H1 (cell line): Measurements from ENCODE around the gene TDRD9. TPM values are rescaled to one million over a fixed set of nuclear protein-coding genes. Genes with fewer than 3 reads are reported as not detected.

Experiments used
- CTCF ChIA-PET: fragments of 300-600 bp; sonication (Branson Sonifier 250); formaldehyde crosslinking; loops from one replicate; lab custom pipeline; 2021; ENCODE audit not compliant: partially characterized antibody; lab: Charles Lee
- POLR2A ChIA-PET: fragments of 300-600 bp; sonication (Branson Sonifier 250); formaldehyde crosslinking; loops from one replicate; lab custom pipeline; 2021; ENCODE audit warnings: inconsistent platforms; ENCODE audit not compliant: partially characterized antibody; lab: Charles Lee
- DNase-seq, 2 experiments: peaks; one replicate each; pipeline versions ENCODE4 v3.0.0 to v3.0.0-alpha.2; 2010 to 2022; ENCODE audit warnings: low spot score in 2 of 2, low read depth in 1 of 2, mixed read lengths in 1 of 2
- FAIRE-seq: peaks from 2 replicates; lab custom pipeline; 2011; peaks lifted over from hg19 to GRCh38; lab: Jason Lieb, UNC
- H2AFZ ChIP-seq: 2 replicates; pipeline ENCODE4 v1.8.1; 2012; ENCODE audit warnings: low read length, inconsistent platforms
- H2AK5ac ChIP-seq: 2 replicates; pipeline ENCODE4 v1.6.1; 2013; ENCODE audit warnings: low read depth, low read length
- H2BK120ac ChIP-seq: replicated peaks from 2 replicates; pipeline ENCODE3; 2013; ENCODE audit warnings: low read depth, low read length, inconsistent platforms
- H2BK12ac ChIP-seq: 2 replicates; pipeline ENCODE4 v1.6.1; 2013; ENCODE audit warnings: low read depth, low read length
- H2BK15ac ChIP-seq: 2 replicates; pipeline ENCODE4 v1.6.1; 2013; ENCODE audit warnings: low read length
- H2BK20ac ChIP-seq: 2 replicates; pipeline ENCODE4 v1.6.1; 2013; ENCODE audit warnings: low read length
- H2BK5ac ChIP-seq: 2 replicates; pipeline ENCODE4 v1.6.1; 2013; ENCODE audit warnings: low read depth, low read length
- H3K14ac ChIP-seq: 2 replicates; pipeline ENCODE4 v1.6.1; 2013; ENCODE audit warnings: inconsistent platforms; ENCODE audit not compliant: insufficient read length
- H3K18ac ChIP-seq: 2 replicates; pipeline ENCODE4 v1.6.1; 2013; ENCODE audit warnings: low read length; ENCODE audit errors: extremely low read depth
- H3K23ac ChIP-seq: 2 replicates; pipeline ENCODE4 v1.6.1; 2013; ENCODE audit warnings: inconsistent platforms; ENCODE audit not compliant: insufficient read length
- H3K23me2 ChIP-seq: 2 replicates; pipeline ENCODE4 v1.6.1; 2013; ENCODE audit warnings: low read depth, low read length
- H3K27ac ChIP-seq: 2 replicates; pipeline ENCODE4 v1.6.1; 2011; ENCODE audit warnings: low read depth, low read length, inconsistent platforms
- H3K27me3 ChIP-seq, 4 experiments: replicated peaks in 1 of 4; 1 replicate in 1 of 4; 2 replicates in 3 of 4; pipeline versions ENCODE4 v1.6.1 to v1.8.1; 2011 to 2013; ENCODE audit warnings: low read length in 3 of 4, mild to moderate bottlenecking in 3 of 4, inconsistent platforms in 2 of 4, mixed read lengths in 2 of 4, moderate library complexity in 1 of 4; ENCODE audit not compliant: control insufficient read depth in 3 of 4, insufficient read depth in 3 of 4; ENCODE audit errors: extremely low read depth in 1 of 4
- H3K36me3 ChIP-seq, 4 experiments: 2 replicates each; pipeline versions ENCODE4 v1.6.1 to v1.8.1; 2011 to 2013; ENCODE audit warnings: mild to moderate bottlenecking in 4 of 4, low read length in 3 of 4, moderate library complexity in 2 of 4, control low read depth in 1 of 4, inconsistent platforms in 1 of 4; ENCODE audit not compliant: insufficient read depth in 4 of 4, control insufficient read depth in 2 of 4
- H3K4ac ChIP-seq: replicated peaks from 2 replicates; pipeline ENCODE3; 2013; ENCODE audit warnings: low read length, low read depth, mixed read lengths, inconsistent platforms; ENCODE audit not compliant: insufficient read length
- H3K4me1 ChIP-seq, 4 experiments: replicated peaks in 1 of 4; 1 replicate in 1 of 4; 2 replicates in 3 of 4; pipeline versions ENCODE4 v1.6.1 to v1.8.1; 2011 to 2013; ENCODE audit warnings: low read length in 3 of 4, inconsistent platforms in 2 of 4, mixed read lengths in 1 of 4; ENCODE audit not compliant: insufficient read depth in 4 of 4, control insufficient read depth in 3 of 4
- H3K4me2 ChIP-seq, 2 experiments: 2 replicates each; pipeline versions ENCODE4 v1.6.1 to v1.8.1; 2011 to 2013; ENCODE audit warnings: low read depth in 2 of 2, low read length in 2 of 2, control low read depth in 1 of 2, inconsistent platforms in 1 of 2, mild to moderate bottlenecking in 1 of 2; ENCODE audit not compliant: insufficient read depth in 1 of 2
- H3K4me3 ChIP-seq, 4 experiments: fragments of 200-600, 300-600 bp in 1 of 4; sonication (generic), shearing (Covaris generic), sonication (Bioruptor Twin) in 1 of 4; 2 replicates each; pipeline versions ENCODE4 v1.5.1 to v1.8.1; 2011 to 2016; ENCODE audit warnings: low read length in 4 of 4, low read depth in 3 of 4, control low read depth in 2 of 4, inconsistent platforms in 2 of 4, mild to moderate bottlenecking in 2 of 4, mixed read lengths in 1 of 4, moderate library complexity in 1 of 4; ENCODE audit not compliant: insufficient read depth in 2 of 4; ENCODE audit errors: extremely low read depth in 1 of 4
- H3K56ac ChIP-seq: replicated peaks from 2 replicates; pipeline ENCODE3; 2013; ENCODE audit warnings: low read depth, mild to moderate bottlenecking, mixed read lengths, low read length, inconsistent platforms; ENCODE audit not compliant: insufficient read length
- H3K79me1 ChIP-seq: 2 replicates; pipeline ENCODE4 v1.6.1; 2013; ENCODE audit warnings: low read depth, low read length, control low read depth
- H3K79me2 ChIP-seq, 2 experiments: 2 replicates each; pipeline versions ENCODE4 v1.6.1 to v1.8.1; 2012 to 2013; ENCODE audit warnings: low read length in 2 of 2, mild to moderate bottlenecking in 2 of 2, inconsistent platforms in 1 of 2; ENCODE audit not compliant: insufficient read depth in 2 of 2, control insufficient read depth in 1 of 2
- H3K9ac ChIP-seq, 4 experiments: replicated peaks in 1 of 4; 1 replicate in 1 of 4; 2 replicates in 3 of 4; pipeline versions ENCODE4 v1.6.1 to v1.8.1; 2011 to 2013; ENCODE audit warnings: low read depth in 3 of 4, low read length in 3 of 4, control low read depth in 2 of 4, mild to moderate bottlenecking in 2 of 4, moderate library complexity in 2 of 4, inconsistent platforms in 1 of 4; ENCODE audit errors: extremely low read depth in 1 of 4
- H3K9me3 ChIP-seq, 2 experiments: 2 replicates each; pipeline versions ENCODE4 v1.6.1 to v1.8.1; 2012 to 2013; ENCODE audit warnings: mild to moderate bottlenecking in 2 of 2, moderate library complexity in 2 of 2, control low read depth in 1 of 2, inconsistent platforms in 1 of 2, low read depth in 1 of 2, low read length in 1 of 2, mixed read lengths in 1 of 2; ENCODE audit not compliant: insufficient read depth in 2 of 2
- H4K20me1 ChIP-seq, 2 experiments: replicated peaks in 1 of 2; 2 replicates each; pipeline versions ENCODE3 to v1.8.1; 2011 to 2013; ENCODE audit warnings: inconsistent platforms in 2 of 2, low read length in 2 of 2, mild to moderate bottlenecking in 1 of 2; ENCODE audit not compliant: insufficient read depth in 2 of 2, control insufficient read depth in 1 of 2
- H4K5ac ChIP-seq: 2 replicates; pipeline ENCODE4 v1.6.1; 2013; ENCODE audit warnings: low read length, low read depth, mixed read lengths, inconsistent platforms; ENCODE audit not compliant: insufficient read length
- H4K8ac ChIP-seq: 2 replicates; pipeline ENCODE4 v1.8.0; 2013; ENCODE audit warnings: mild to moderate bottlenecking, moderate library complexity, low read length, inconsistent platforms; ENCODE audit not compliant: insufficient read depth; ENCODE audit errors: extremely low read depth
- H4K91ac ChIP-seq: replicated peaks from 2 replicates; pipeline ENCODE3; 2013; ENCODE audit warnings: low read length, mixed read lengths, inconsistent platforms; ENCODE audit not compliant: insufficient read length
- CTBP2 ChIP-seq: IDR thresholded peaks from 2 replicates; pipeline ENCODE4 v1.7.0; 2011; ENCODE audit warnings: borderline replicate concordance, mild to moderate bottlenecking, moderate library complexity, mixed read lengths, low read length; ENCODE audit not compliant: insufficient read depth, insufficient read length
- GABPA ChIP-seq: IDR thresholded peaks from 2 replicates; pipeline ENCODE4 v1.6.1; 2011; ENCODE audit warnings: mild to moderate bottlenecking, low read length, moderate library complexity, borderline replicate concordance; ENCODE audit not compliant: insufficient read depth
- MAFK ChIP-seq: IDR thresholded peaks from 2 replicates; pipeline ENCODE4 v1.6.1; 2012; ENCODE audit warnings: low read depth, mild to moderate bottlenecking, improper control_type of control experiment, low read length
- RAD21 ChIP-seq, 2 experiments: IDR thresholded peaks in 1 of 2; conservative IDR thresholded peaks in 1 of 2; 2 replicates each; pipeline ENCODE4 v1.6.1; 2011; ENCODE audit warnings: low read depth in 2 of 2, low read length in 2 of 2, improper control_type of control experiment in 1 of 2, inconsistent platforms in 1 of 2, mild to moderate bottlenecking in 1 of 2, moderate library complexity in 1 of 2
- SP2 ChIP-seq: IDR thresholded peaks from 2 replicates; pipeline ENCODE4 v1.6.1; 2012; ENCODE audit warnings: mild to moderate bottlenecking, low read length, inconsistent platforms
- SP4 ChIP-seq: IDR thresholded peaks from 2 replicates; pipeline ENCODE4 v1.6.1; 2012; ENCODE audit warnings: low read length, inconsistent platforms
- SRF ChIP-seq: IDR thresholded peaks from 2 replicates; pipeline ENCODE4 v1.6.1; 2011; ENCODE audit warnings: mild to moderate bottlenecking, low read depth, low read length, moderate library complexity
- SUZ12 ChIP-seq: fragments of 200-600 bp; sonication (generic); IDR thresholded peaks from 2 replicates; pipeline ENCODE4 v1.6.1; 2012; ENCODE audit warnings: mild to moderate bottlenecking, inconsistent platforms, low read length, moderate library complexity, mixed read lengths
- TCF12 ChIP-seq: IDR thresholded peaks from 2 replicates; pipeline ENCODE4 v1.6.1; 2011; ENCODE audit warnings: low read depth, mild to moderate bottlenecking, low read length
- YY1 ChIP-seq: IDR thresholded peaks from 2 replicates; pipeline ENCODE4 v1.6.1; 2011; ENCODE audit warnings: low read depth, mild to moderate bottlenecking, low read length
- WGBS, 2 experiments: shearing (Covaris generic) in 1 of 2; methylation state at CpG; one replicate each; pipeline versions ENCODE4 v1.1.6 to v1.1.7; 2013 to 2015; ENCODE audit warnings: low lambda C conversion rate in 2 of 2, mixed read lengths in 2 of 2, inconsistent platforms in 1 of 2, low coverage in 1 of 2, missing lambda C conversion rate in 1 of 2; ENCODE audit not compliant: insufficient replicate concordance in 2 of 2, insufficient coverage in 1 of 2, insufficient read length in 1 of 2; ENCODE audit errors: extremely low coverage in 1 of 2, missing lambda C conversion rate in 1 of 2; 5-methylcytosine and 5-hydroxymethylcytosine counted together
- polyA plus RNA-seq, 7 experiments: library from polyadenylated mRNA; depleted of rRNA in 3 of 7; stranded (reverse) in 5 of 7; unstranded in 2 of 7; fragments of >200 nt in 5 of 7; fragments of 200-250 nt in 2 of 7; gene quantifications; 1 replicate in 5 of 7; 2 replicates in 1 of 7; 4 replicates in 1 of 7; pipeline versions ENCODE4 v1.2.1 to v1.2.3, GENCODE V29; 2011 to 2013; ENCODE audit warnings: missing spikeins in 2 of 7, mixed read lengths in 2 of 7
- total RNA-seq: library from RNA; stranded (reverse); fragmentation: NEBNext Ultra II Directional; extraction: Animal tissue kit (Norgen Biotek cat#: 25700); gene quantifications from 2 replicates; pipeline ENCODE4 v1.2.1, GENCODE V29; 2021
- TF ChIP-seq, protein P1 (sequence below): IDR thresholded peaks from 2 replicates; pipeline ENCODE4 v1.6.1; 2011; ENCODE audit warnings: low read depth, mild to moderate bottlenecking, low read length; ENCODE audit not compliant: insufficient read depth

Gene TDRD9
- total and polyA plus RNA-seq, 2 of the 8 experiments (the other 6 are each of a cell fraction or from before 2014, with no cell fraction given): not detected

DNA sequence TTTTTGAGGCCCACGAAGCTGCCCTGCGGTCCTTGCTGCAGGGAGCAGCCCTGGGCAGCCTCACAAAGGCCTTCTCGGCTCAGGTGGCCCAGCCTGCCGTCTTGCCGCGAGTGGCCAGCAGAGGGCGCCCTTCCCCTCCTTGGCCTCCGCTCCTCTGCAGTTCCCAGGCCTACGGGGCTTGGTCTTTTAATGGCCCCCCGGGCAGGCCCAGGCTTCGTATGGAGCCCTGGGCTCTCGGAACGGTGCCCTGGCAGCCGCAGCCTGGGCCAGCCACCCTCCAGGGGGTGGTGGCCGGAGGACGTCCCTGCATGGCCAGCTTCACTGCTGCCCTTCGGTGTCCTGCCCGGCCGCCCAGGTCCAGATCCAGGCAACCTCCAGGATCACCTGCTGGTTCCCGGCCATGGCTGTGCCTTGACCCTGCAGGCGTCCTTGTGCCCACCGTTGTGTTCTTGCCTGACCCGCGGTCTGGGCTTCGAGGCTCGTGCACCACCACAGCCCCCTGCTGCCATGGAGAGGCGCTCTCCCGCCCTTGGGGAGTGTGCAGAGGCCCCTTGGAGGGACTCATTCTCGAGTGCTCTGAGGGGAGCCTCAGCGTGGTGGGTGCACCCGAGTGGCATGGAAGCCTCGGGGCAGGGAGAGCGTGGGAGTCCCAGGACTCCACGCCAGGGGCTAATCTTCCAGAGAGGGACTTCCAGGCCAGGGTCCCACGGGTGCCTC lies 166.6 kb downstream of the TDRD9 start:
- Histone ChIP-seq H4K8ac (no peak overlapping the region), H3K23ac (no peak overlapping the region), H2BK20ac (no peak overlapping the region), H3K4ac (peak overlapping the region; percentile 44), H3K4me1 (peaks cover 0 to 7% (median 4%) of the 10 kb centered on the region in 4 experiments; a peak in 3 of 7 replicates), H3K14ac (no peak overlapping the region), H3K4me2 (peak overlapping the region in 1 of 2 experiments; percentile 61; a peak in 3 of 4 replicates), H2AFZ (peak overlapping the region; percentile 99), H4K91ac (peak overlapping the region; percentile 66), H2BK15ac (peak overlapping the region; percentile 99; the same call in 1 of the 2 replicates), H2BK120ac (no peak overlapping the region), H3K79me1 (no peaks in the 10 kb centered on the region), H2BK5ac (no peak overlapping the region; the same call in 1 of the 2 replicates), H3K36me3 (no peaks in the 10 kb centered on the region), H3K56ac (no peak overlapping the region), H3K18ac (no peak overlapping the region; the same call in none of the 2 replicates), H3K27me3 (no peaks in the 10 kb centered on the region; a peak in 3 of 7 replicates), H2AK5ac (no peak overlapping the region), H4K5ac (peak overlapping the region; percentile 19), H3K9me3 (no peaks in the 10 kb centered on the region; a peak in 1 of 4 replicates), H4K20me1 (no peaks in the 10 kb centered on the region), H3K9ac (no peak overlapping the region), H3K79me2 (no peaks in the 10 kb centered on the region), H3K23me2 (no peaks in the 10 kb centered on the region), H3K4me3 (no peak overlapping the region), H3K27ac (no peak overlapping the region), H2BK12ac (no peak overlapping the region)
- no peak for FAIRE-seq
- 54% methylated on average over 33 of the region's 35 CpGs; no CpG with 5 or more reads in 1 of the 2 experiments for WGBS, 2 experiments
- POLR2A ChIA-PET: no interaction called here
- CTCF ChIA-PET: interaction anchor here (0.6 to 6.6 kb wide), 26 partner anchors 8 to 830 kb away, joined by 3 to 76 read pairs (median 4); partner anchors contain the start of genes ASPG and PLD4
- DNase-seq: peak; percentile 58 to 99
- TF ChIP-seq TCF12: no peak
- no peak for TF ChIP-seq SRF
- TF ChIP-seq MAFK: no peak
- no peak for TF ChIP-seq SP4
- no peak for TF ChIP-seq SUZ12
- TF ChIP-seq YY1: peak; percentile 52; the same call in 1 of the 2 replicates
- TF ChIP-seq, protein P1, sequence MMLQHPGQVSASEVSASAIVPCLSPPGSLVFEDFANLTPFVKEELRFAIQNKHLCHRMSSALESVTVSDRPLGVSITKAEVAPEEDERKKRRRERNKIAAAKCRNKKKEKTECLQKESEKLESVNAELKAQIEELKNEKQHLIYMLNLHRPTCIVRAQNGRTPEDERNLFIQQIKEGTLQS: no peak
- TF ChIP-seq GABPA: peak; percentile 22; the same call in 1 of the 2 replicates
- peak; percentile 76 to 79 for TF ChIP-seq RAD21 (IDR thresholded peaks at IDR 0.05 in 1 of 2, conservative IDR thresholded peaks at IDR 0.05 in 1 of 2; ENCODE audit: low read depth in 2 of 2, low read length in 2 of 2)
- TF ChIP-seq SP2: no peak
- no peak for TF ChIP-seq CTBP2
